HepG2 (cell line): ENCODE data around the gene PHKG2. TPM values are rescaled to one million over a fixed set of nuclear protein-coding genes. Genes with fewer than 3 reads are reported as not detected.

Experiments used
- BRD4 ChIP-seq: sonication (generic); formaldehyde crosslinking; IDR thresholded peaks from 2 replicates; pipeline ENCODE4 v1.4.0; 2020; ENCODE audit warnings: missing genetic modification reagents
- CBX1 ChIP-seq: IDR thresholded peaks from one replicate; pipeline ENCODE4 v1.6.1; 2016; ENCODE audit warnings: antibody characterized with exemption, low read depth
- CSRNP2 ChIP-seq: sonication (generic); formaldehyde crosslinking; conservative IDR thresholded peaks from 2 replicates; pipeline ENCODE4 v1.8.0; 2022; ENCODE audit warnings: low read depth, missing genetic modification reagents
- ETV6 ChIP-seq: sonication (generic); formaldehyde crosslinking; conservative IDR thresholded peaks from 2 replicates; pipeline ENCODE4 v1.4.0; 2020; ENCODE audit warnings: missing genetic modification reagents
- FOSL2 ChIP-seq: sonication (generic); formaldehyde crosslinking; IDR thresholded peaks from 2 replicates; pipeline ENCODE4 v1.4.0; 2020; ENCODE audit warnings: missing genetic modification reagents
- HOXD1 ChIP-seq: sonication (generic); formaldehyde crosslinking; IDR thresholded peaks from 2 replicates; pipeline ENCODE4 v1.5.0; 2020; ENCODE audit warnings: missing genetic modification reagents
- NRL ChIP-seq: sonication (generic); formaldehyde crosslinking; IDR thresholded peaks from 2 replicates; pipeline ENCODE4 v1.5.0; 2020; ENCODE audit warnings: missing genetic modification reagents, mild to moderate bottlenecking, moderate library complexity, borderline replicate concordance
- ZNF180 ChIP-seq: sonication (generic); formaldehyde crosslinking; IDR thresholded peaks from 2 replicates; pipeline ENCODE4 v1.4.0; 2020; ENCODE audit warnings: low read depth, missing genetic modification reagents, borderline replicate concordance
- ZNF232 ChIP-seq: sonication (generic); formaldehyde crosslinking; IDR thresholded peaks from 2 replicates; pipeline ENCODE4 v1.4.0; 2020; ENCODE audit warnings: missing genetic modification reagents, borderline replicate concordance
- ZNF280B ChIP-seq: sonication (generic); formaldehyde crosslinking; IDR thresholded peaks from 2 replicates; pipeline ENCODE4 v1.5.0; 2020; ENCODE audit warnings: missing genetic modification reagents, mild to moderate bottlenecking, borderline replicate concordance
- ZNF44 ChIP-seq: sonication (generic); formaldehyde crosslinking; IDR thresholded peaks from 2 replicates; pipeline ENCODE4 v1.5.1; 2020; ENCODE audit warnings: mild to moderate bottlenecking, missing genetic modification reagents
- ZNF768 ChIP-seq: sonication (generic); formaldehyde crosslinking; IDR thresholded peaks from 2 replicates; pipeline ENCODE4 v1.4.0; 2020; ENCODE audit warnings: missing genetic modification reagents
- ZNF772 ChIP-seq: sonication (generic); formaldehyde crosslinking; IDR thresholded peaks from 2 replicates; pipeline ENCODE4 v1.5.0; 2020; ENCODE audit warnings: mild to moderate bottlenecking, missing genetic modification reagents
- polyA plus RNA-seq, 8 experiments: library from polyadenylated mRNA; depleted of rRNA in 3 of 8; stranded (reverse) in 7 of 8; unstranded in 1 of 8; fragments of >200 nt; fragmentation: Illumina TruSeq in 4 of 8; extraction: Trizol in 4 of 8; gene quantifications; 2 replicates each; pipeline versions ENCODE4 v1.2.1 to v1.2.3, GENCODE V29; 2011 to 2016; ENCODE audit warnings: low read depth in 4 of 8, missing spikeins in 1 of 8, mixed read lengths in 1 of 8; ENCODE audit not compliant: insufficient read depth in 1 of 8
- total RNA-seq, 5 experiments: library from RNA; depleted of rRNA; stranded (reverse); fragments of >200 nt; fragmentation: Illumina TruSeq; extraction: Trizol; gene quantifications; 2 replicates each; pipeline ENCODE4 v1.2.3, GENCODE V29; 2016; ENCODE audit warnings: low read depth in 1 of 5
- TF ChIP-seq, protein P1 (sequence below): sonication (generic); formaldehyde crosslinking; IDR thresholded peaks from 2 replicates; pipeline ENCODE4 v1.8.0; 2022; ENCODE audit warnings: missing genetic modification reagents, mild to moderate bottlenecking, moderate library complexity, borderline replicate concordance
- TF ChIP-seq, protein P2 (sequence below): sonication (generic); formaldehyde crosslinking; IDR thresholded peaks from 2 replicates; pipeline ENCODE4 v1.8.1; 2023; ENCODE audit warnings: mild to moderate bottlenecking, moderate library complexity, missing genetic modification reagents
- TF ChIP-seq, protein P3 (sequence below): sonication (generic); formaldehyde crosslinking; IDR thresholded peaks from 2 replicates; pipeline ENCODE4 v1.4.0; 2020; ENCODE audit warnings: missing genetic modification reagents
- TF ChIP-seq, protein P4 (sequence below): sonication (generic); formaldehyde crosslinking; IDR thresholded peaks from 2 replicates; pipeline ENCODE4 v1.4.0; 2020; ENCODE audit warnings: mild to moderate bottlenecking, missing genetic modification reagents

The PHKG2 gene
- total and polyA plus RNA-seq, 2 of the 13 experiments (the other 11 are each of a cell fraction or from before 2014, with no cell fraction given), result 37.4 to 42.1 TPM

GRCh38 chr16:30786936-30787612 lies 38.8 kb downstream of the PHKG2 start, which contains the start of gene ZNF629 (continued):
- peak; percentile 73 for TF ChIP-seq FOSL2
- TF ChIP-seq ZNF280B (CRISPR knock-in tag), result peak; percentile 76; the same call in 1 of the 2 replicates
- TF ChIP-seq, protein P1, sequence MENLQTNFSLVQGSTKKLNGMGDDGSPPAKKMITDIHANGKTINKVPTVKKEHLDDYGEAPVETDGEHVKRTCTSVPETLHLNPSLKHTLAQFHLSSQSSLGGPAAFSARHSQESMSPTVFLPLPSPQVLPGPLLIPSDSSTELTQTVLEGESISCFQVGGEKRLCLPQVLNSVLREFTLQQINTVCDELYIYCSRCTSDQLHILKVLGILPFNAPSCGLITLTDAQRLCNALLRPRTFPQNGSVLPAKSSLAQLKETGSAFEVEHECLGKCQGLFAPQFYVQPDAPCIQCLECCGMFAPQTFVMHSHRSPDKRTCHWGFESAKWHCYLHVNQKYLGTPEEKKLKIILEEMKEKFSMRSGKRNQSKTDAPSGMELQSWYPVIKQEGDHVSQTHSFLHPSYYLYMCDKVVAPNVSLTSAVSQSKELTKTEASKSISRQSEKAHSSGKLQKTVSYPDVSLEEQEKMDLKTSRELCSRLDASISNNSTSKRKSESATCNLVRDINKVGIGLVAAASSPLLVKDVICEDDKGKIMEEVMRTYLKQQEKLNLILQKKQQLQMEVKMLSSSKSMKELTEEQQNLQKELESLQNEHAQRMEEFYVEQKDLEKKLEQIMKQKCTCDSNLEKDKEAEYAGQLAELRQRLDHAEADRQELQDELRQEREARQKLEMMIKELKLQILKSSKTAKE, result peak; percentile 52; the same call in 1 of the 2 replicates
- TF ChIP-seq CSRNP2 (CRISPR knock-in tag), result peak; percentile 44; the same call in 1 of the 2 replicates
- peak; percentile 77 for TF ChIP-seq ZNF768 (CRISPR knock-in tag)
- TF ChIP-seq ETV6 (CRISPR knock-in tag), result peak; percentile 82
- TF ChIP-seq, protein P2, sequence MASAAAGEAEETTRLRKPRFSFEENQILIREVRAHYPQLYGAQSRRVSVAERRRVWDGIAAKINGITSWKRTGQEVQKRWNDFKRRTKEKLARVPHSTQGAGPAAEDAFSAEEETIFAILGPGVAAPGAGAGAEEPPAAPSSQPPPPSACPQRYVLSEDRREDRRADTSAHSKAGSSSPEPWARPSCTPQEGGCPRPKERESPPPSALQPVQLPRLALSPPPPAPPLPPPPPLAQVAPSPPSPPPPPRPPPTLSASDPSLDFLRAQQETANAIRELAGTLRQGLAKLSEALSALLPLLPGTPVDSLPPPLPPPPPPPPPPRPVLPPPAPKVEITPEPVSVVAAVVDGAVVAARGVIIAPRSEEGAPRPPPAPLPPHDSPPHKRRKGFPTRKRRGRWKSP (CRISPR knock-in tag), result no peak
- TF ChIP-seq, protein P3, sequence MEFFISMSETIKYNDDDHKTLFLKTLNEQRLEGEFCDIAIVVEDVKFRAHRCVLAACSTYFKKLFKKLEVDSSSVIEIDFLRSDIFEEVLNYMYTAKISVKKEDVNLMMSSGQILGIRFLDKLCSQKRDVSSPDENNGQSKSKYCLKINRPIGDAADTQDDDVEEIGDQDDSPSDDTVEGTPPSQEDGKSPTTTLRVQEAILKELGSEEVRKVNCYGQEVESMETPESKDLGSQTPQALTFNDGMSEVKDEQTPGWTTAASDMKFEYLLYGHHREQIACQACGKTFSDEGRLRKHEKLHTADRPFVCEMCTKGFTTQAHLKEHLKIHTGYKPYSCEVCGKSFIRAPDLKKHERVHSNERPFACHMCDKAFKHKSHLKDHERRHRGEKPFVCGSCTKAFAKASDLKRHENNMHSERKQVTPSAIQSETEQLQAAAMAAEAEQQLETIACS (CRISPR knock-in tag), result peak; percentile 81
- TF ChIP-seq HOXD1, result no peak; the same call in none of the 2 replicates
- no peak; the same call in 1 of the 2 replicates for TF ChIP-seq ZNF232 (CRISPR knock-in tag)
- peak; percentile 95 for TF ChIP-seq NRL (CRISPR knock-in tag)
- TF ChIP-seq ZNF772, result peak; percentile 89
- TF ChIP-seq BRD4 (CRISPR knock-in tag), result peak; percentile 85
- no peak for TF ChIP-seq ZNF180
- TF ChIP-seq, protein P4, sequence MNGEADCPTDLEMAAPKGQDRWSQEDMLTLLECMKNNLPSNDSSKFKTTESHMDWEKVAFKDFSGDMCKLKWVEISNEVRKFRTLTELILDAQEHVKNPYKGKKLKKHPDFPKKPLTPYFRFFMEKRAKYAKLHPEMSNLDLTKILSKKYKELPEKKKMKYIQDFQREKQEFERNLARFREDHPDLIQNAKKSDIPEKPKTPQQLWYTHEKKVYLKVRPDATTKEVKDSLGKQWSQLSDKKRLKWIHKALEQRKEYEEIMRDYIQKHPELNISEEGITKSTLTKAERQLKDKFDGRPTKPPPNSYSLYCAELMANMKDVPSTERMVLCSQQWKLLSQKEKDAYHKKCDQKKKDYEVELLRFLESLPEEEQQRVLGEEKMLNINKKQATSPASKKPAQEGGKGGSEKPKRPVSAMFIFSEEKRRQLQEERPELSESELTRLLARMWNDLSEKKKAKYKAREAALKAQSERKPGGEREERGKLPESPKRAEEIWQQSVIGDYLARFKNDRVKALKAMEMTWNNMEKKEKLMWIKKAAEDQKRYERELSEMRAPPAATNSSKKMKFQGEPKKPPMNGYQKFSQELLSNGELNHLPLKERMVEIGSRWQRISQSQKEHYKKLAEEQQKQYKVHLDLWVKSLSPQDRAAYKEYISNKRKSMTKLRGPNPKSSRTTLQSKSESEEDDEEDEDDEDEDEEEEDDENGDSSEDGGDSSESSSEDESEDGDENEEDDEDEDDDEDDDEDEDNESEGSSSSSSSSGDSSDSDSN (CRISPR knock-in tag), result peak; percentile 82
- TF ChIP-seq CBX1, result peak; percentile 80
- TF ChIP-seq ZNF44, result no peak
